Subcutaneous abdominal adipose tissue (tissue), 5 donors: ENCODE measurements around the gene WASF2.
A peak's percentile ranks its signal among the peaks of the same experiment; 100 is the strongest.
"Not testable (repeated sequence)": the region's sequence is repeated elsewhere in the genome, so short reads cannot be mapped to it uniquely, and the experiment has no call there.

Experiments
- H3K27ac ChIP-seq: one replicate; pipeline ENCODE4 v1.7.0; 2013; ENCODE audit warnings: low read depth, mild to moderate bottlenecking, inconsistent platforms, low read length, moderate library complexity
- H3K27me3 ChIP-seq, 5 donors: one replicate each; pipeline ENCODE4 v1.7.0; 2013; ENCODE audit warnings: low read length in 5 of 5, inconsistent platforms in 1 of 5; ENCODE audit not compliant: control insufficient read depth in 5 of 5, insufficient read depth in 4 of 5
- H3K36me3 ChIP-seq, 5 donors: one replicate each; pipeline ENCODE4 v1.7.0; 2013; ENCODE audit warnings: low read length in 5 of 5; ENCODE audit not compliant: control insufficient read depth in 5 of 5, insufficient read depth in 5 of 5
- H3K4me1 ChIP-seq, 5 donors: one replicate each; pipeline ENCODE4 v1.7.0; 2013; ENCODE audit warnings: low read length in 5 of 5, mild to moderate bottlenecking in 3 of 5, moderate library complexity in 1 of 5; ENCODE audit not compliant: control insufficient read depth in 5 of 5, insufficient read depth in 5 of 5
- H3K4me3 ChIP-seq, 5 donors: one replicate each; pipeline ENCODE4 v1.7.0; 2013; ENCODE audit warnings: low read length in 5 of 5, low read depth in 1 of 5
- H3K9ac ChIP-seq, 5 donors: one replicate each; pipeline ENCODE4 v1.7.0; 2013; ENCODE audit warnings: low read length in 5 of 5, mild to moderate bottlenecking in 4 of 5, moderate library complexity in 3 of 5
- H3K9me3 ChIP-seq, 5 donors: one replicate each; pipeline ENCODE4 v1.7.0; 2013; ENCODE audit warnings: low read length in 5 of 5; ENCODE audit not compliant: control insufficient read depth in 5 of 5
- donor health status: healthy.
- donor health status: healthy.
- donor health status: healthy.
- donor health status: healthy.
- donor health status: healthy.

WASF2 gene

GRCh38 chr1:27458521-27458920, 31.4 kb downstream of the WASF2 start:
- peaks cover 2 to 28% (median 18%) of the 10 kb centered on the region in 5 donors for H3K4me1 ChIP-seq

GRCh38 chr1:27455139-27455811, 34.7 kb downstream of the WASF2 start:
- Histone ChIP-seq H3K36me3 (peaks cover 0 to 5% (median 0%) of the 10 kb centered on the region in 5 donors), H3K9ac (peak overlapping the region in 2 of 5 donors; percentile 39 to 53), H3K27me3 (no peaks in the 10 kb centered on the region), H3K4me3 (no peak overlapping the region), H3K9me3 (no peaks in the 10 kb centered on the region), H3K4me1 (peaks cover 2 to 34% (median 26%) of the 10 kb centered on the region in 5 donors), H3K27ac (peak overlapping the region; percentile 25)

More at GRCh38 chr1:27458521-27458920, 31.4 kb downstream of the WASF2 start:
- not testable (repeated sequence) for H3K27ac ChIP-seq, H3K9ac ChIP-seq, H3K4me3 ChIP-seq, H3K36me3 ChIP-seq, H3K9me3 ChIP-seq, H3K27me3 ChIP-seq

GRCh38 chr1:27454610-27455009, 35.4 kb downstream of the WASF2 start:
- Histone ChIP-seq H3K36me3 (peaks cover 0 to 6% (median 0%) of the 10 kb centered on the region in 5 donors), H3K27me3 (no peaks in the 10 kb centered on the region), H3K4me3 (no peak overlapping the region), H3K27ac (no peak overlapping the region), H3K9ac (no peak overlapping the region), H3K4me1 (peaks cover 2 to 30% (median 21%) of the 10 kb centered on the region in 5 donors), H3K9me3 (no peaks in the 10 kb centered on the region)

GRCh38 chr1:27451343-27451742, 38.6 kb downstream of the WASF2 start:
- H3K4me1 ChIP-seq = peaks cover 2 to 25% (median 16%) of the 10 kb centered on the region in 5 donors
- no peak overlapping the region for H3K27ac ChIP-seq
- H3K4me3 ChIP-seq = no peak overlapping the region
- peak overlapping the region in 1 of 5 donors; percentile 33 for H3K9ac ChIP-seq
- no peaks in the 10 kb centered on the region for H3K27me3 ChIP-seq
- peaks cover 3 to 17% (median 3%) of the 10 kb centered on the region in 5 donors for H3K36me3 ChIP-seq
- H3K9me3 ChIP-seq = no peaks in the 10 kb centered on the region

- Histone ChIP-seq H3K4me3 (no peak overlapping the region), H3K4me1 (peaks cover 2 to 22% (median 16%) of the 10 kb centered on the region in 5 donors), H3K27me3 (no peaks in the 10 kb centered on the region), H3K27ac (no peak overlapping the region), H3K9me3 (no peaks in the 10 kb centered on the region), H3K36me3 (peaks cover 3 to 13% (median 6%) of the 10 kb centered on the region in 5 donors), H3K9ac (no peak overlapping the region)
Measured at GRCh38 chr1:27448982-27449381, 41.0 kb downstream of the WASF2 start.

- H3K9me3 ChIP-seq = no peaks in the 10 kb centered on the region
- H3K4me1 ChIP-seq = peaks cover 2 to 22% (median 16%) of the 10 kb centered on the region in 5 donors
- no peak overlapping the region for H3K9ac ChIP-seq
- peaks cover 3 to 13% (median 8%) of the 10 kb centered on the region in 5 donors for H3K36me3 ChIP-seq
- no peaks in the 10 kb centered on the region for H3K27me3 ChIP-seq
- H3K27ac ChIP-seq = no peak overlapping the region
- no peak overlapping the region for H3K4me3 ChIP-seq
Measured at GRCh38 chr1:27447883-27448282, 42.1 kb downstream of the WASF2 start.

GRCh38 chr1:27447399-27447798, 42.6 kb downstream of the WASF2 start:
- Histone ChIP-seq H3K4me3 (no peak overlapping the region), H3K36me3 (peaks cover 3 to 13% (median 8%) of the 10 kb centered on the region in 5 donors), H3K4me1 (peaks cover 2 to 22% (median 16%) of the 10 kb centered on the region in 5 donors), H3K27me3 (no peaks in the 10 kb centered on the region), H3K9ac (no peak overlapping the region), H3K27ac (no peak overlapping the region), H3K9me3 (no peaks in the 10 kb centered on the region)

- Histone ChIP-seq H3K9ac (no peak overlapping the region), H3K27ac (no peak overlapping the region), H3K36me3 (peaks cover 3 to 13% (median 8%) of the 10 kb centered on the region in 5 donors), H3K27me3 (no peaks in the 10 kb centered on the region), H3K4me3 (no peak overlapping the region), H3K9me3 (no peaks in the 10 kb centered on the region), H3K4me1 (peaks cover 2 to 16% (median 14%) of the 10 kb centered on the region in 5 donors)
Measured at GRCh38 chr1:27446496-27447020, 43.4 kb downstream of the WASF2 start.

- Histone ChIP-seq H3K9me3 (no peaks in the 10 kb centered on the region), H3K4me1 (peaks cover 0 to 10% (median 7%) of the 10 kb centered on the region in 5 donors), H3K27ac (peak overlapping the region; percentile 13), H3K4me3 (no peak overlapping the region), H3K36me3 (peaks cover 3 to 14% (median 8%) of the 10 kb centered on the region in 5 donors), H3K9ac (no peak overlapping the region), H3K27me3 (no peaks in the 10 kb centered on the region)
Measured at GRCh38 chr1:27445177-27445936, 44.6 kb downstream of the WASF2 start.

GRCh38 chr1:27444632-27445031, 45.3 kb downstream of the WASF2 start:
- Histone ChIP-seq H3K9ac (no peak overlapping the region), H3K27ac (peak overlapping the region; percentile 13)

More at GRCh38 chr1:27444632-27445031, 45.3 kb downstream of the WASF2 start:
- Histone ChIP-seq H3K36me3 (peaks cover 3 to 17% (median 11%) of the 10 kb centered on the region in 5 donors), H3K27me3 (no peaks in the 10 kb centered on the region), H3K4me1 (peaks cover 0 to 16% (median 7%) of the 10 kb centered on the region in 5 donors), H3K4me3 (no peak overlapping the region), H3K9me3 (no peaks in the 10 kb centered on the region)
